ENCODE data around the gene PPP2R1B.

DNA sequence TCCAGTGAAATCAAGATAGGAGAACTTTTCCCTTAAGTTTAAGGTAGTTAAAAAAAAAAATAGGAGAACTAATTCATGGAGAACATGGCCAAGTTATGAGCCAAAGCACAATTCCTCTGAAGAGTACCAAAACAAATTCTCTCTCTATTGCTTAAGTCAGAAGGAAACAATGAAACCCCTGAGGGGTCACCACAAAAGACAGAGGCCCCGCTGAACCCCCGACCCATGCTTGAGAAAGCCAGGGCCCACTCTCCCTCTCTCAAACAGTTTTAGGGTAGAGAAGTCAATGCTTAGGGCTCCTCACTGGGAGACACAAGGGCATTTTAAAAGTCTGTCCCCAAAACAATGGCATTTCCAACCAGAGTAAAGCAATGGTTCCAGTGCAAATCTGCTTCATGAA is 26.9 kb downstream of the PPP2R1B start:
- TF ChIP-seq CTCF (IDR thresholded peaks at IDR 0.05): no peak
- no peak for TF ChIP-seq POLR2A (IDR thresholded peaks at IDR 0.05)
- no peak for TF ChIP-seq POLR2AphosphoS5 (IDR thresholded peaks at IDR 0.05)

All from stomach (tissue), 4 donors.